ENCODE data around the gene LTF.

LTF gene

DNA sequence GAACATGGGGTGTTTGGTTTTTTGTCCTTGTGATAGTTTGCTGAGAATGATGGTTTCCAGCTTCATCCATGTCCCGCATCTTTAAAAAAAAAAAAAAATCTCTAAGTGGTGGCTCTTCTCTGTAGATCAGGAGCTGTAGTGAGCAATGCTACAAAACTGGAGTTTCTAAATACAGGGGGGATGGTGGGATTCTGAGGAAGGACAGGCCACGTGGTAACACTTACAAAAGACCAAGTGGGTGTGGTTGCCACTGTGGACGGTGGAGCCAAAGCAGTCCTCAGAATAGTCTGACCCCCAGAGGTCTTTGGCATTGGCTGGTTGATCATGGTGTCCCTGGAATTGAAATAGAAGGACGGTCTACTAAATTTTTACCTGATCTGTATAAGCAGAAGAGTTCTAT lies 50.0 kb downstream of the LTF start:
- Histone ChIP-seq H3K4me3 (ENCODE audit: severe bottlenecking) (no peak overlapping the region), H3K4me1 (ENCODE audit: insufficient read depth, poor library complexity, severe bottlenecking) (peaks cover 11% of the 10 kb centered on the region), H3K27me3 (ENCODE audit: insufficient read depth, poor library complexity, severe bottlenecking) (no peaks in the 10 kb centered on the region), H3K9me3 (ENCODE audit: severe bottlenecking) (no peaks in the 10 kb centered on the region), H3K27ac (ENCODE audit: poor library complexity, severe bottlenecking) (no peak overlapping the region), H3K36me3 (ENCODE audit: low read depth) (no peaks in the 10 kb centered on the region)
- TF ChIP-seq, protein P1, sequence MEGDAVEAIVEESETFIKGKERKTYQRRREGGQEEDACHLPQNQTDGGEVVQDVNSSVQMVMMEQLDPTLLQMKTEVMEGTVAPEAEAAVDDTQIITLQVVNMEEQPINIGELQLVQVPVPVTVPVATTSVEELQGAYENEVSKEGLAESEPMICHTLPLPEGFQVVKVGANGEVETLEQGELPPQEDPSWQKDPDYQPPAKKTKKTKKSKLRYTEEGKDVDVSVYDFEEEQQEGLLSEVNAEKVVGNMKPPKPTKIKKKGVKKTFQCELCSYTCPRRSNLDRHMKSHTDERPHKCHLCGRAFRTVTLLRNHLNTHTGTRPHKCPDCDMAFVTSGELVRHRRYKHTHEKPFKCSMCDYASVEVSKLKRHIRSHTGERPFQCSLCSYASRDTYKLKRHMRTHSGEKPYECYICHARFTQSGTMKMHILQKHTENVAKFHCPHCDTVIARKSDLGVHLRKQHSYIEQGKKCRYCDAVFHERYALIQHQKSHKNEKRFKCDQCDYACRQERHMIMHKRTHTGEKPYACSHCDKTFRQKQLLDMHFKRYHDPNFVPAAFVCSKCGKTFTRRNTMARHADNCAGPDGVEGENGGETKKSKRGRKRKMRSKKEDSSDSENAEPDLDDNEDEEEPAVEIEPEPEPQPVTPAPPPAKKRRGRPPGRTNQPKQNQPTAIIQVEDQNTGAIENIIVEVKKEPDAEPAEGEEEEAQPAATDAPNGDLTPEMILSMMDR (IDR thresholded peaks at IDR 0.05; ENCODE audit: poor library complexity, severe bottlenecking), result no peak
- ATAC-seq (ENCODE audit: low read depth) (no peak), DNase-seq (ENCODE audit: low spot score) (no peak)

DNA sequence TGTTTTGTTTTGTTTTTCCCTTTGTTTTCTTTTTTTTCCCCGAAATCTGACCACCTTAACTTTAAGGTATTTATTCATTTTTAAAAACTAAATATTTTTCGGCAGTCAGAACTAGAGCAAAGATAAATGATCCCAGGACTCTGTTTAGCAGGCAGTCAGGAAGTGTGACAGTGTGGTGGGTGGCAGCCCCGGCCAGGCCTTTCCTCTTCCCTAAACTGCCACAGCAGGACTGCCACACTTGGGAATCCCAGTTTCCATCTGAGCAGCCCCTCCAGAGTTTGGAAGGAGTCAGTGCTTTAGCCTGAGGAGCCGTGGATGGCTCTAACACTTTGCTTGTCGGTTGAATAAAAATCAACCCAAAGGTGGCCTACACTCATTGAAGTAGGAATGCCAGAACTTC lies 50.8 kb downstream of the LTF start:
- no peaks in the 10 kb centered on the region for H3K9me3 ChIP-seq (ENCODE audit: severe bottlenecking)
- TF ChIP-seq, protein P1 (IDR thresholded peaks at IDR 0.05; ENCODE audit: poor library complexity, severe bottlenecking), result no peak
- H3K4me3 ChIP-seq (ENCODE audit: severe bottlenecking), result no peak overlapping the region
- H3K36me3 ChIP-seq (ENCODE audit: low read depth), result no peaks in the 10 kb centered on the region
- no peak for DNase-seq (ENCODE audit: low spot score)
- no peak for ATAC-seq (ENCODE audit: low read depth)
- no peak overlapping the region for H3K27ac ChIP-seq (ENCODE audit: poor library complexity, severe bottlenecking)
- no peaks in the 10 kb centered on the region for H3K27me3 ChIP-seq (ENCODE audit: insufficient read depth, poor library complexity, severe bottlenecking)
- peaks cover 11% of the 10 kb centered on the region for H3K4me1 ChIP-seq (ENCODE audit: insufficient read depth, poor library complexity, severe bottlenecking)

DNA sequence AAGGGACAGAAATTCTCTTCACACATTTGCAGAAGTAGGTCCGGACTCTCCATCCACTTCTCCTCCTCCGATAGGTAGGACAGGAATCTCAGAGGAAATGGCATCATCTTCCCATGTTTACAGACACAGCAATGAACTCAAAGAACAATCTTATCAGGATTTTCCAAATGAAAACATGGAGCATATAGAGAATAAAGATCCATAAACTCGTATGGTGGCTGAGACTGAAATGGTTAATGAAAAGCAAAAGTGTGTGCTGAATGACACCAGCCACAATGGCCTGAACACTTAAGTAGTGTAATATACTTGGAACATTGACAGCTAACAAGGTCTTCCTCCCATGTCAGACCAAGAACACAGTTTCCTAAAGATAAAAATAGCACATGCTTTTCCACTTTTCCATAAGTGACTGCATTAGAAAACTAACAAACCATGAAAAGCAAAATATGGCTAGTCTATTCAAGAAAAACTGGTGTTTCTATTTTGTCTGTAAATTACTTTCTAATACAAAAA lies 51.9 kb downstream of the LTF start:
- H3K27ac ChIP-seq (ENCODE audit: poor library complexity, severe bottlenecking), result no peak overlapping the region
- no peak overlapping the region for H3K4me3 ChIP-seq (ENCODE audit: severe bottlenecking)
- H3K9me3 ChIP-seq (ENCODE audit: severe bottlenecking), result no peaks in the 10 kb centered on the region
- H3K36me3 ChIP-seq (ENCODE audit: low read depth), result no peaks in the 10 kb centered on the region
- TF ChIP-seq, protein P1 (IDR thresholded peaks at IDR 0.05; ENCODE audit: poor library complexity, severe bottlenecking), result no peak
- DNase-seq (ENCODE audit: low spot score) (no peak), ATAC-seq (ENCODE audit: low read depth) (no peak)
- H3K4me1 ChIP-seq (ENCODE audit: insufficient read depth, poor library complexity, severe bottlenecking), result peaks cover 11% of the 10 kb centered on the region
- no peaks in the 10 kb centered on the region for H3K27me3 ChIP-seq (ENCODE audit: insufficient read depth, poor library complexity, severe bottlenecking)

DNA sequence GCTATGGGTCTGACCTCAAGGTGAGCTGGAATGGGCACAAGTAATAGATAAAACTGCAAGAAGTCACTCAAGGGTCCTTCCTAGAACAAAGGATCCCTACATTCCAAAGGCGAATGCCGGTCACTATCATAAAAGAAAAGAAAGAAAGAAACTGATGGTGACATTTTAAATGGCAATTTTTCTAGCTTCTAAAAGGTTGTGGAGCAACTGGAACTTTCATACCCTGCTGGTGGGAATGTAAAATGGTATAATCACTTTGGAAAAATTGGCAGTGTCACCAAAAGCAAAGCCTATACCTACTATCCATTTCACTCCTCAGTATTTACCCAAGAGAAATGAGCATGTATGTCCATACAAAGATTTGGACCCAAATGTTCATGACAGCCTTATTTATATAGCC lies 53.4 kb downstream of the LTF start:
- no peaks in the 10 kb centered on the region for H3K9me3 ChIP-seq (ENCODE audit: severe bottlenecking)
- no peaks in the 10 kb centered on the region for H3K27me3 ChIP-seq (ENCODE audit: insufficient read depth, poor library complexity, severe bottlenecking)
- TF ChIP-seq, protein P1 (IDR thresholded peaks at IDR 0.05; ENCODE audit: poor library complexity, severe bottlenecking), result no peak
- no peaks in the 10 kb centered on the region for H3K36me3 ChIP-seq (ENCODE audit: low read depth)
- no peak for DNase-seq (ENCODE audit: low spot score)
- peaks cover 19% of the 10 kb centered on the region for H3K4me1 ChIP-seq (ENCODE audit: insufficient read depth, poor library complexity, severe bottlenecking)
- ATAC-seq (ENCODE audit: low read depth), result no peak
- no peak overlapping the region for H3K4me3 ChIP-seq (ENCODE audit: severe bottlenecking)
- no peak overlapping the region for H3K27ac ChIP-seq (ENCODE audit: poor library complexity, severe bottlenecking)

DNA sequence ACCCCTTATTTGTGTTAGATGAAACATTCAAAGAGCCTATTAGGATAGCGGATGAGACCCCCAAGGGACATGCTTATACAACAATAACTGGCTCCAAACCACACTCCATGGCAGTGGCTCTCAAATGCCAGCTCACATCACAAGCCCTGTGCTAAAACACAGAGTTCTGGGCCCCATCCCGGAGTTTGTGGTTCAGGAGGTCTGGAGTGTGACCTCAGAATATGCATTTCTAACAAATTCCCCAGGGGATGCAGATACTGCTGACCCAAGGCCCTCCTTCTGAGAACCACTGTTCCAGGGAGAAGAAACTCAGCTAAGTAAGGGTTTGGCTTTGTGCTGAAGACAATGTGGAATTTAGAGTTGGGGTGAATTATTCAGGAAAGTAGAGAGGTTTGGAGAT lies 54.0 kb downstream of the LTF start:
- TF ChIP-seq, protein P1 (IDR thresholded peaks at IDR 0.05; ENCODE audit: poor library complexity, severe bottlenecking), result no peak
- Histone ChIP-seq H3K4me3 (ENCODE audit: severe bottlenecking) (no peak overlapping the region), H3K9me3 (ENCODE audit: severe bottlenecking) (no peaks in the 10 kb centered on the region), H3K27ac (ENCODE audit: poor library complexity, severe bottlenecking) (no peak overlapping the region), H3K36me3 (ENCODE audit: low read depth) (no peaks in the 10 kb centered on the region), H3K27me3 (ENCODE audit: insufficient read depth, poor library complexity, severe bottlenecking) (no peaks in the 10 kb centered on the region), H3K4me1 (ENCODE audit: insufficient read depth, poor library complexity, severe bottlenecking) (peaks cover 18% of the 10 kb centered on the region)
- DNase-seq (ENCODE audit: low spot score), result no peak
- ATAC-seq (ENCODE audit: low read depth), result no peak

Data from RWPE2 (cell line).